ENCODE results near the gene RPRD1B.
"Not testable (repeated sequence)": the region's sequence is repeated elsewhere in the genome, so short reads cannot be mapped to it uniquely, and the experiment has no call there.

Gene RPRD1B

GRCh38 chr20:38001173-38001875 lies 32.2 kb upstream of the RPRD1B start:
- DNase-seq (ENCODE audit: low read depth in 3 of 3), result no peak

DNA sequence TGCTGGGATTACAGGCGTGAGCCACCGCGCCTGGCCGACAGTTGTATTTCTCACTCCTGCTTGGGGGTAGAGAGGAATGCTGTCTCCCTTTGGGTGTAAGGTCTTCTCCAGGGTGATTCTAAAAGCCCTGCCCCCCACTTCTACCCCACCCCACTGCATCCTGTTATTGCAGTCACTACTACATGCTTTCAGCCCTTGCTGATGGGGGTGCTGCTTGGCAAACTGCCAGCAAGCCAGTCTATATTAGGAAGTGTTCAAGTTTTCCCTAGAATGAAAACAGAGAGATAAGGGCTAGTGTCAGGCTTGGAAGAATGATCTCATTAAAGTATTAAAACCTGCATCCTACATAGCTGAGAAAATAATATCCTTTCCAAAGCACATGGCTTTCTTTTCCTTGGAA lies 31.6 kb upstream of the RPRD1B start:
- no peak for DNase-seq (ENCODE audit: low read depth in 3 of 3)

DNA sequence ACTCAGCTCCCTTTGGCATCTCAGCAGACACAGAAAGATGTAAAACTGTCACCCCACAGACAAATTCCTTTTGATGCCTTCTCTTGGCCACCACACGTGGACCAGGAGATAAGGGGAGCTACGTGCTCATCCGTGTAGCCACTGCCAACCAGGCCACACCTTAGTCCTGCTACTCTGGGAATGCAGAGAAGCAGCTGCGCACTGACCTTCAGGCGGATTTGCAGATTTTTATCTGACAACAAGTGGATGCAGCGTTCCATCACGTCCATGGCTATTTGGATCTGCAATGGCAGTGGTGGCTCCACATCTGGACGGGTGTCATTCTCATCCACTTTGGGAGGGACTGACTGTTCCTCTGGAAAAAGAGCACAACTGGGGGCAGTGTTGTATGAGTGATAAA lies 31.1 kb upstream of the RPRD1B start:
- DNase-seq (ENCODE audit: low read depth in 3 of 3), result no peak

- no peak for DNase-seq (ENCODE audit: low read depth in 3 of 3)
These were observed 29.1 kb upstream of the RPRD1B start for GRCh38 chr20:38004416-38004815.

GRCh38 chr20:38005903-38006302 lies 27.6 kb upstream of the RPRD1B start:
- no peak for DNase-seq (ENCODE audit: low read depth in 3 of 3)

- no peak for DNase-seq (ENCODE audit: low read depth in 3 of 3)
These were observed 26.0 kb upstream of the RPRD1B start for GRCh38 chr20:38007526-38007925.

GRCh38 chr20:38008233-38008944 lies 25.2 kb upstream of the RPRD1B start:
- DNase-seq (ENCODE audit: low read depth in 3 of 3), result no peak

- DNase-seq (ENCODE audit: low read depth in 3 of 3), result not testable (repeated sequence)
These were observed 24.1 kb upstream of the RPRD1B start for GRCh38 chr20:38009416-38009815.

DNA sequence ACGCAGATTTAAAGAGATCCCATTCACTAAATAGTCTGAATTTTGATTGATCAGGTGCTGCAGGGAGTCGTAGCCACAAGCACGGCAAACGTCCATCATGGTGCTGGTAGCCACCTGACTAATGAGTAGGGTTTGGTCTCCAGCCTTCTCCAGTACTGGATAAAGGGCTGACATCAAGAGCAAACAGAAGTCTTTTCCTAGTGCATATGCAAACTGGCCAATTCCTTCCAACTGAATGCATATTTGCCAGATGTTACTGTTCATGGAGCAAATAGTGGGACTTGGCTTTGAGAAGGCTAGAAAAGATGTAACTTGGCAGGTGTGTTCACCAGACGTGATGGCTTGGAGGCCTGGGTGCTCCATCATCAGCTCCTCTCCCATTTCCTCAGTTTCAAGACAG lies 21.9 kb upstream of the RPRD1B start:
- no peak for DNase-seq (ENCODE audit: low read depth in 3 of 3)

GRCh38 chr20:38012332-38012731 lies 21.2 kb upstream of the RPRD1B start:
- no peak for DNase-seq (ENCODE audit: low read depth in 3 of 3)

DNA sequence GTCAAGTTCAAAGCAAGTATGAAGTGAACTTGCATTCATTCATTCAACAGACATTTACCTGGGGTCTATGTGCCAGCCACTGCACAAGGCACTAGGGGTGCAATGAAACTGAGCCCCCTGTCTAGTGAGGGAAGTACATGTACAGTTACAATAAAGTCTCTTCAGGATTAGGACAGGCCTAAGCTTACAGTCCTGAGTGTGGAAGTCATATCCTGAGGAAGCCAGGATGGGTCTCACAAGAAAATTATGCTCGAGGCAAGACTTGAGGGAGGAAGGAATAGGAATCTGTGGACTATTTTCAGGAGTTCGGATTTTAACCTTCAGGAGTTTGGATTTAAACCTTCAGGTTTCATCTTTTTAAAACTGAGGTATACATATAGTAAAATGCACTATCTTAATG lies 19.7 kb upstream of the RPRD1B start:
- DNase-seq (ENCODE audit: low read depth in 3 of 3), result no peak

- no peak for DNase-seq (ENCODE audit: low read depth in 3 of 3)
These were observed 15.6 kb upstream of the RPRD1B start for GRCh38 chr20:38017959-38018358.

DNA sequence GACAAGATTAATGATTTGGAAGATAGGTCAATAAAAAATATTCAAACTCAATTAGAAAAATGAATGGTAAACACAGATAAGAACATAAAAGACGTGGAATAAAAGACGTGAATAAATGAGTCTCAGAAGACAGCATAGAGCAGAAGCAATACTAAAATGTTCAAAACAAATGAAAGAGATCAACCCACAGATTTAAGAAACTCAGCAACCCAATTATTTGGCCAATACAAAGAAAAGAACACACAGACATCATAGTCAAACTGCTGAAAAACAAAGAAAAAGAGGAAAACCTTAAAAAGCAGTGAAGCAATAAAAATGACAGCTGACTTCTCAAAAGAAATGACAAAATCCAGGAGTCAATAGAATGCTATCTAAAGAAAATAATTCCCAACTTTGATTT lies 15.2 kb upstream of the RPRD1B start:
- no peak for DNase-seq (ENCODE audit: low read depth in 3 of 3)

DNA sequence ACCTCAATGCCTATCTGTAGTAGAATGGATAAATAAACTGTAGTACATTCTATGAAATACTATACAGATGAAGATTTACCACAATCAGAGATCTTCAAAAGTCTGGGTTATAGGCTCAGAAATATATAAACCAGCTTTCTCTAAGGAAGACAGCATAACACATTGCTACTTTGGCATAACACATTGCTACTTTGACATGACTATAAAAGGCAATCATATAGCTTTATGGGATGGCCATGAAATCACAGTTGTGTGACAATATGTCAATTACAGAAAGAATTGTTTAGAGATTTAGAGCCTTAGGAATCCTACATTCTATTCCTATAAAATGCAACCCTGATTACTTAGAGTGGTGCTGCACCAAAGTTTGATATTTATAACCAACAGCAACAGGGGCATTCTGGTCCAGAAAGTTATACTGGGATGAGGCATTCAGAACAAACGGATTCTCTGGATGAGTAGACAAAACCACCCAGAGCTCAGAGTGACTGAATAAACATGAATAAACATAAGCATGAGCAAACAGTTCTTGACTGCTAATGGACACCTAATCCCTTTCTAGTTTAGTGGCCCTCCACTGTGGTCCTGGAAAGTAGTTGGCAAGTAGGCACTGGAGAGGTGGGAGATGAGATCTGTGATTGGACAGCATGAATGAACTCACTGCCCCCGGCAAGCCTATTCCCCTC lies 12.3 kb upstream of the RPRD1B start:
- DNase-seq (ENCODE audit: low read depth in 3 of 3), result no peak

DNA sequence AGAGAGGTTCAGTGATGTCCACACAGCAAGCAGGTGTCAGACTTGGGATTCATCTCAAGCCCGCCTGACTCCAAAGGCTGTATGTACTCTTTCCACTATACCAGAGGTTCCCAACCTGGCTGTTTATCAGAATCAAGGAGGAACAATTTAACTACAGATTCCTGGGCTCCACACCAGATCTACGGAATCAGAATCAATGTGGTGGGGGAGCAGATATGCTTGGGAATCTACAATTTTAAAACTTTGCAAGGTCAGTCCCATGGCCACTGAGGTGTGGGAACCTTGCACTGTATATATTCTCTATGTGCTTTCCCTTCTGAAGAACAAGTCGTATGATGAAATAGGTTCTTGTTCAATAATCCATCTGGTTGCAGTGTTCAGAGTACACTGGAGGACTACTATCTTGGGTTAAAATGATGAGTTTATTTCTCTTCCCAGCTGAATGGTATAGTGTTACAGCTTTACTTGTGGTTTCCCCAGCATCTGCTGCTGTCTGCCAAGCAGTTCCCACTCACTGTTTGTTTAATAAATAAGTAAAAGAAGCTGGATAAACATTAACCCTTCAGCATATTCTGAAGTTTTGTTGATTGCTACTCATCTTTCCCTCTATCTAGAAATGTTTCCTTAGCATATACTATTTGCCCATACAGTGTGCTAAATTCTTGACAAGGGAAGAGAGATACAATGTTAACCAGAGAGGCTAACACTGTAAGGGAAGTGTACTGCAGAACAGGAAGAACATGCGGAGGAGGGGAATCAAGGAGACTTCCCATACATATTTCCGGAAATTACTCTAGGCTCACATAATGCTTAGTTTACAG lies 10.2 kb upstream of the RPRD1B start:
- DNase-seq (ENCODE audit: low read depth in 3 of 3), result no peak

- DNase-seq (ENCODE audit: low read depth in 3 of 3), result no peak
These were observed 9.1 kb upstream of the RPRD1B start for GRCh38 chr20:38024496-38024895.

DNA sequence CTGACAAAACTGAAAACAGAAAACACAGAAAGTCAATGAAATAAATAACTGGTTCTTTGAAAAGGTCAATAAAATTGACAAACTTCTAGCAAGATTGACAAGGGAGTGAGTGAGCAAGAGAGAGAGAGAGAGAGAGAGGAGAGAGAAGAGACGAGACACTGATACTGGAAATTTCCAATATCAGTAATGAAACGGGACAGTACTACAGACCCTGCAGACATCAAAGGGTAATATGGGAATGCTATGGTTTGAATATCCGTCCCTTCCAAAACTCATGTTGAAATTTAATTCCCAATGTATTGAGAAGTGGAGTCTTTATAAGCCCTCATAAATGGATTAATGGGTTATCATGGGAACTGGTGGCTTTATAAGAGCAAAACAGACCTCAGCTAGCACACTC lies 4.1 kb upstream of the RPRD1B start:
- no peak for DNase-seq (ENCODE audit: low read depth in 3 of 3)

DNA sequence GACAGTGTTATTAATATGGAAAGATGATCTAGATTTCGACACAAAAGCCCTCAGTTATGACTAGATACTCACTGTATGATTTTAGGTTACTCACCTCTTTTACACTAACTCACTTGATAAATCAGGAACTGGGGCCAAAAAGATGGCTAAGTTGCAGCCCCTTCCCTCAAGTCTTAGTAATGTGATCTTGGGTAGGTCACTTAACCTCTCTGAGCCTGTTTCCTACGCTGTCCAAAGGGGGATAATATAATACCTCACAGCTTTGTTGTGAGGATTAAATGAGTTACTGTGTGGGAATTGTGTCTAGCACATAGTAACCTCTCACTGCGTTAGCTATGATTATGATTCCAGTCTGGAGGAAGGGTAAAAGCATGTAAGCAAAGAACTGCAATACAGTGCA lies 1.6 kb upstream of the RPRD1B start:
- DNase-seq (ENCODE audit: low read depth in 3 of 3), result no peak

DNA sequence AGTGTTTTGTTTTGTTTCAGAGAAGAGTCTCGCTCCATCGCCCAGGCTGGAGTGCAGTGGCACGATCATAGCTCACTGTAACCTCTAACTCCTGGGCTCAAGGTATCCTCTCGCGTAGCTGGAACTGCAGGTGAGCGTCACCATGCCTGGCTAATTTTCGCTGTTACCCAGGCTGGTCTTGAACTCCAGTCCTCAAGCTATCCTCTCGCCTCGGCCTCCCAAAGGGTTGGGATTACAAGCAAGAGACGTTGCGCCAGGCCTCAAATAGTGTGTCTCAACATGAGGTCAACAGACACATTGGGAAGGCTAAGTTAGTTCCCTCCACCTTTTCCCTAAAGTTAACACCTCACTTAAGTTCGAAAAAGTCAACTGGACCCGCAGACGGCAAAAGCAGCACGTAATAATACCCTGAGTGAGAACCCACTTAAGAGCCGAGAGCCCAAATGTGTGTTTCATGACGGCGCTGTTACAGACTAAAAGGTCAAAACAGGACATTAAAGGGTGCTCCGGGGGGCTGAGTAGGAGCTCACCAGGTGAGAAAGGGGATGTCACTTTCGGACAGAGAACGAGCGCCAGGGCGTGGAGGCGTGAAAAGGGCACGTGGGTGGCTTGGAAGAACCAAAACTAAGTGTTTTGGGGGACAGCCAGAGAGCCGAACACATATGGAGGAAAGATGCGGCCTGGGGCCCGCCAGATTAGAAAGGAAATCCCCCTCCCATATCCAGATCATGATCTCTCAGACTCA lies 789 bp upstream of the RPRD1B start:
- peak; percentile 31 to 61 (median 42) for DNase-seq (ENCODE audit: low read depth in 3 of 3)

- no peak for DNase-seq (ENCODE audit: low read depth in 3 of 3)
These were observed 633 bp downstream of the RPRD1B start for GRCh38 chr20:38034108-38034649.

GRCh38 chr20:38034961-38035360 lies 1.4 kb downstream of the RPRD1B start:
- no peak for DNase-seq (ENCODE audit: low read depth in 3 of 3)
